H1 (cell line): ENCODE measurements around the gene VPS41. TPM values are rescaled to one million over a fixed set of nuclear protein-coding genes. Genes with fewer than 3 reads are reported as not detected.

Source experiments
- CTCF ChIA-PET: fragments of 300-600 bp; sonication (Branson Sonifier 250); formaldehyde crosslinking; loops from one replicate; lab custom pipeline; 2021; ENCODE audit not compliant: partially characterized antibody; lab: Charles Lee
- POLR2A ChIA-PET: fragments of 300-600 bp; sonication (Branson Sonifier 250); formaldehyde crosslinking; loops from one replicate; lab custom pipeline; 2021; ENCODE audit warnings: inconsistent platforms; ENCODE audit not compliant: partially characterized antibody; lab: Charles Lee
- DNase-seq, 2 experiments: peaks; one replicate each; pipeline versions ENCODE4 v3.0.0 to v3.0.0-alpha.2; 2010 to 2022; ENCODE audit warnings: low spot score in 2 of 2, low read depth in 1 of 2, mixed read lengths in 1 of 2
- FAIRE-seq: peaks from 2 replicates; lab custom pipeline; 2011; peaks lifted over from hg19 to GRCh38; lab: Jason Lieb, UNC
- H2AFZ ChIP-seq: 2 replicates; pipeline ENCODE4 v1.8.1; 2012; ENCODE audit warnings: low read length, inconsistent platforms
- H2AK5ac ChIP-seq: 2 replicates; pipeline ENCODE4 v1.6.1; 2013; ENCODE audit warnings: low read depth, low read length
- H2BK120ac ChIP-seq: replicated peaks from 2 replicates; pipeline ENCODE3; 2013; ENCODE audit warnings: low read depth, low read length, inconsistent platforms
- H2BK12ac ChIP-seq: 2 replicates; pipeline ENCODE4 v1.6.1; 2013; ENCODE audit warnings: low read depth, low read length
- H2BK15ac ChIP-seq: 2 replicates; pipeline ENCODE4 v1.6.1; 2013; ENCODE audit warnings: low read length
- H2BK20ac ChIP-seq: 2 replicates; pipeline ENCODE4 v1.6.1; 2013; ENCODE audit warnings: low read length
- H2BK5ac ChIP-seq: 2 replicates; pipeline ENCODE4 v1.6.1; 2013; ENCODE audit warnings: low read depth, low read length
- H3K14ac ChIP-seq: 2 replicates; pipeline ENCODE4 v1.6.1; 2013; ENCODE audit warnings: inconsistent platforms; ENCODE audit not compliant: insufficient read length
- H3K18ac ChIP-seq: 2 replicates; pipeline ENCODE4 v1.6.1; 2013; ENCODE audit warnings: low read length; ENCODE audit errors: extremely low read depth
- H3K23ac ChIP-seq: 2 replicates; pipeline ENCODE4 v1.6.1; 2013; ENCODE audit warnings: inconsistent platforms; ENCODE audit not compliant: insufficient read length
- H3K23me2 ChIP-seq: 2 replicates; pipeline ENCODE4 v1.6.1; 2013; ENCODE audit warnings: low read depth, low read length
- H3K27ac ChIP-seq: 2 replicates; pipeline ENCODE4 v1.6.1; 2011; ENCODE audit warnings: low read depth, low read length, inconsistent platforms
- H3K27me3 ChIP-seq, 4 experiments: replicated peaks in 1 of 4; 1 replicate in 1 of 4; 2 replicates in 3 of 4; pipeline versions ENCODE4 v1.6.1 to v1.8.1; 2011 to 2013; ENCODE audit warnings: low read length in 3 of 4, mild to moderate bottlenecking in 3 of 4, inconsistent platforms in 2 of 4, mixed read lengths in 2 of 4, moderate library complexity in 1 of 4; ENCODE audit not compliant: control insufficient read depth in 3 of 4, insufficient read depth in 3 of 4; ENCODE audit errors: extremely low read depth in 1 of 4
- H3K36me3 ChIP-seq, 4 experiments: 2 replicates each; pipeline versions ENCODE4 v1.6.1 to v1.8.1; 2011 to 2013; ENCODE audit warnings: mild to moderate bottlenecking in 4 of 4, low read length in 3 of 4, moderate library complexity in 2 of 4, control low read depth in 1 of 4, inconsistent platforms in 1 of 4; ENCODE audit not compliant: insufficient read depth in 4 of 4, control insufficient read depth in 2 of 4
- H3K4ac ChIP-seq: replicated peaks from 2 replicates; pipeline ENCODE3; 2013; ENCODE audit warnings: low read length, low read depth, mixed read lengths, inconsistent platforms; ENCODE audit not compliant: insufficient read length
- H3K4me1 ChIP-seq, 4 experiments: replicated peaks in 1 of 4; 1 replicate in 1 of 4; 2 replicates in 3 of 4; pipeline versions ENCODE4 v1.6.1 to v1.8.1; 2011 to 2013; ENCODE audit warnings: low read length in 3 of 4, inconsistent platforms in 2 of 4, mixed read lengths in 1 of 4; ENCODE audit not compliant: insufficient read depth in 4 of 4, control insufficient read depth in 3 of 4
- H3K4me2 ChIP-seq, 2 experiments: 2 replicates each; pipeline versions ENCODE4 v1.6.1 to v1.8.1; 2011 to 2013; ENCODE audit warnings: low read depth in 2 of 2, low read length in 2 of 2, control low read depth in 1 of 2, inconsistent platforms in 1 of 2, mild to moderate bottlenecking in 1 of 2; ENCODE audit not compliant: insufficient read depth in 1 of 2
- H3K4me3 ChIP-seq, 4 experiments: fragments of 200-600, 300-600 bp in 1 of 4; sonication (generic), shearing (Covaris generic), sonication (Bioruptor Twin) in 1 of 4; 2 replicates each; pipeline versions ENCODE4 v1.5.1 to v1.8.1; 2011 to 2016; ENCODE audit warnings: low read length in 4 of 4, low read depth in 3 of 4, control low read depth in 2 of 4, inconsistent platforms in 2 of 4, mild to moderate bottlenecking in 2 of 4, mixed read lengths in 1 of 4, moderate library complexity in 1 of 4; ENCODE audit not compliant: insufficient read depth in 2 of 4; ENCODE audit errors: extremely low read depth in 1 of 4
- H3K56ac ChIP-seq: replicated peaks from 2 replicates; pipeline ENCODE3; 2013; ENCODE audit warnings: low read depth, mild to moderate bottlenecking, mixed read lengths, low read length, inconsistent platforms; ENCODE audit not compliant: insufficient read length
- H3K79me1 ChIP-seq: 2 replicates; pipeline ENCODE4 v1.6.1; 2013; ENCODE audit warnings: low read depth, low read length, control low read depth
- H3K79me2 ChIP-seq, 2 experiments: 2 replicates each; pipeline versions ENCODE4 v1.6.1 to v1.8.1; 2012 to 2013; ENCODE audit warnings: low read length in 2 of 2, mild to moderate bottlenecking in 2 of 2, inconsistent platforms in 1 of 2; ENCODE audit not compliant: insufficient read depth in 2 of 2, control insufficient read depth in 1 of 2
- H3K9ac ChIP-seq, 4 experiments: replicated peaks in 1 of 4; 1 replicate in 1 of 4; 2 replicates in 3 of 4; pipeline versions ENCODE4 v1.6.1 to v1.8.1; 2011 to 2013; ENCODE audit warnings: low read depth in 3 of 4, low read length in 3 of 4, control low read depth in 2 of 4, mild to moderate bottlenecking in 2 of 4, moderate library complexity in 2 of 4, inconsistent platforms in 1 of 4; ENCODE audit errors: extremely low read depth in 1 of 4
- H3K9me3 ChIP-seq, 2 experiments: 2 replicates each; pipeline versions ENCODE4 v1.6.1 to v1.8.1; 2012 to 2013; ENCODE audit warnings: mild to moderate bottlenecking in 2 of 2, moderate library complexity in 2 of 2, control low read depth in 1 of 2, inconsistent platforms in 1 of 2, low read depth in 1 of 2, low read length in 1 of 2, mixed read lengths in 1 of 2; ENCODE audit not compliant: insufficient read depth in 2 of 2
- H4K20me1 ChIP-seq, 2 experiments: replicated peaks in 1 of 2; 2 replicates each; pipeline versions ENCODE3 to v1.8.1; 2011 to 2013; ENCODE audit warnings: inconsistent platforms in 2 of 2, low read length in 2 of 2, mild to moderate bottlenecking in 1 of 2; ENCODE audit not compliant: insufficient read depth in 2 of 2, control insufficient read depth in 1 of 2
- H4K5ac ChIP-seq: 2 replicates; pipeline ENCODE4 v1.6.1; 2013; ENCODE audit warnings: low read length, low read depth, mixed read lengths, inconsistent platforms; ENCODE audit not compliant: insufficient read length
- H4K8ac ChIP-seq: 2 replicates; pipeline ENCODE4 v1.8.0; 2013; ENCODE audit warnings: mild to moderate bottlenecking, moderate library complexity, low read length, inconsistent platforms; ENCODE audit not compliant: insufficient read depth; ENCODE audit errors: extremely low read depth
- H4K91ac ChIP-seq: replicated peaks from 2 replicates; pipeline ENCODE3; 2013; ENCODE audit warnings: low read length, mixed read lengths, inconsistent platforms; ENCODE audit not compliant: insufficient read length
- CHD1 ChIP-seq: IDR thresholded peaks from 2 replicates; pipeline ENCODE4 v1.6.1; 2012; ENCODE audit warnings: low read depth, low read length, improper control_type of control experiment
- FOSL1 ChIP-seq: IDR thresholded peaks from 2 replicates; pipeline ENCODE4 v1.6.1; 2011; ENCODE audit warnings: mild to moderate bottlenecking, low read depth, low read length, moderate library complexity; ENCODE audit not compliant: insufficient read depth
- JUN ChIP-seq: IDR thresholded peaks from 2 replicates; pipeline ENCODE4 v1.6.1; 2011; ENCODE audit warnings: low read depth, mild to moderate bottlenecking, improper control_type of control experiment, low read length
- NRF1 ChIP-seq: IDR thresholded peaks from 2 replicates; pipeline ENCODE4 v1.6.1; 2011; ENCODE audit warnings: mild to moderate bottlenecking, low read depth, low read length, improper control_type of control experiment
- RBBP5 ChIP-seq: IDR thresholded peaks from 2 replicates; pipeline ENCODE4 v1.7.1; 2012; ENCODE audit warnings: low read depth, mild to moderate bottlenecking, inconsistent platforms, low read length, moderate library complexity, borderline replicate concordance
- SUZ12 ChIP-seq: fragments of 200-600 bp; sonication (generic); IDR thresholded peaks from 2 replicates; pipeline ENCODE4 v1.6.1; 2012; ENCODE audit warnings: mild to moderate bottlenecking, inconsistent platforms, low read length, moderate library complexity, mixed read lengths
- TAF1 ChIP-seq: IDR thresholded peaks from 2 replicates; pipeline ENCODE4 v1.6.1; 2011; ENCODE audit warnings: mild to moderate bottlenecking, low read depth, low read length
- ZNF274 ChIP-seq: IDR thresholded peaks from 2 replicates; pipeline ENCODE4 v1.7.0; 2012; ENCODE audit warnings: low read length, borderline replicate concordance; ENCODE audit errors: extremely low read depth
- WGBS, 2 experiments: shearing (Covaris generic) in 1 of 2; methylation state at CpG; one replicate each; pipeline versions ENCODE4 v1.1.6 to v1.1.7; 2013 to 2015; ENCODE audit warnings: low lambda C conversion rate in 2 of 2, mixed read lengths in 2 of 2, inconsistent platforms in 1 of 2, low coverage in 1 of 2, missing lambda C conversion rate in 1 of 2; ENCODE audit not compliant: insufficient replicate concordance in 2 of 2, insufficient coverage in 1 of 2, insufficient read length in 1 of 2; ENCODE audit errors: extremely low coverage in 1 of 2, missing lambda C conversion rate in 1 of 2; 5-methylcytosine and 5-hydroxymethylcytosine counted together
- polyA plus RNA-seq, 7 experiments: library from polyadenylated mRNA; depleted of rRNA in 3 of 7; stranded (reverse) in 5 of 7; unstranded in 2 of 7; fragments of >200 nt in 5 of 7; fragments of 200-250 nt in 2 of 7; gene quantifications; 1 replicate in 5 of 7; 2 replicates in 1 of 7; 4 replicates in 1 of 7; pipeline versions ENCODE4 v1.2.1 to v1.2.3, GENCODE V29; 2011 to 2013; ENCODE audit warnings: missing spikeins in 2 of 7, mixed read lengths in 2 of 7
- total RNA-seq: library from RNA; stranded (reverse); fragmentation: NEBNext Ultra II Directional; extraction: Animal tissue kit (Norgen Biotek cat#: 25700); gene quantifications from 2 replicates; pipeline ENCODE4 v1.2.1, GENCODE V29; 2021

VPS41 gene
- total and polyA plus RNA-seq, 2 of the 8 experiments (the other 6 are each of a cell fraction or from before 2014, with no cell fraction given): 10.7 to 63.3 TPM

GRCh38 chr7:38927751-38928150 is 18.8 kb upstream of the VPS41 start:
- no peak for TF ChIP-seq NRF1
- TF ChIP-seq SUZ12: no peak
- TF ChIP-seq TAF1: no peak
- TF ChIP-seq JUN: no peak
- TF ChIP-seq RBBP5: no peak
- TF ChIP-seq CHD1: no peak
- no peak for TF ChIP-seq ZNF274
- TF ChIP-seq FOSL1: no peak
- Histone ChIP-seq H2BK5ac (no peak overlapping the region), H3K9me3 (no peaks in the 10 kb centered on the region), H4K20me1 (no peaks in the 10 kb centered on the region), H3K27me3 (no peaks in the 10 kb centered on the region), H2AK5ac (no peak overlapping the region), H3K23ac (no peak overlapping the region), H3K56ac (no peak overlapping the region), H3K27ac (no peak overlapping the region), H4K5ac (no peak overlapping the region), H2BK20ac (no peak overlapping the region), H3K4me3 (no peak overlapping the region), H3K4me2 (no peak overlapping the region), H2AFZ (no peak overlapping the region), H3K79me2 (no peaks in the 10 kb centered on the region), H3K23me2 (no peaks in the 10 kb centered on the region), H3K36me3 (no peaks in the 10 kb centered on the region), H3K4ac (no peak overlapping the region), H2BK12ac (no peak overlapping the region), H3K4me1 (no peaks in the 10 kb centered on the region; a peak in 1 of 7 replicates), H4K91ac (no peak overlapping the region), H3K18ac (no peak overlapping the region), H4K8ac (no peak overlapping the region), H3K14ac (no peak overlapping the region), H3K79me1 (no peaks in the 10 kb centered on the region), H3K9ac (no peak overlapping the region), H2BK15ac (no peak overlapping the region), H2BK120ac (no peak overlapping the region)
- ChIA-PET POLR2A (no interaction called here), CTCF (interaction anchor here (1.1 to 3.3 kb wide), 2 partner anchors 18 to 525 kb away, joined by 4 to 11 read pairs; partner anchors contain the start of gene VPS41)
- 88% methylated on average over 5 of the region's 5 CpGs; no CpG with 5 or more reads in 1 of the 2 experiments for WGBS, 2 experiments
- FAIRE-seq (no peak), DNase-seq (no peak)
